Activated T-helper 1 cell treated with anti-CD3 and anti-CD28 coated beads, Interleukin-2, amount 50 U/mL, for 16 hours (primary cell): ENCODE data around the gene MYRF.

Experiments
- DNase-seq, 2 donors: peaks; one replicate each; pipeline ENCODE4 v3.0.0-alpha.2; 2020; ENCODE audit warnings: low read depth in 1 of 2, low spot score in 1 of 2

The MYRF gene

DNA sequence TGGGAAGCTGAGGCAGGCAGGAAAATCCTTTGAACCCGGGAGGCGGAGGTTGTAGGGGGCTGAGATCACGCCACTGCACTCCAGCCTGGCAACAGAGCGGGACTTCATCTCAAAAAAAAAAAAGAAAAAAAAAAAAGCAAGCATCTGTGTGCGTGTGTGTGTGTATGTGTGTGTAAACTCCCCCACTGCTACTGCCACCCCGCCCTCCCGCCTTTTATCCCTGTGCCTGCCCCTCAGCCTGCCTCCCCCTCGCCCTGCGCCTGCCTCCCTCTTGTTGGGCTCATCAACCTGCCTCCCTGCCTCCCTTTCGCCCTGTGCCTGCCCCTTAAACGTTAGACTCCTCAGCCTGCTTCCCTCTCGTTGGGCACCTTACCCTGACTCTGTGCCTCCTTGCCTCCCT is 22.0 kb downstream of the MYRF start:
- DNase-seq = no peak

DNA sequence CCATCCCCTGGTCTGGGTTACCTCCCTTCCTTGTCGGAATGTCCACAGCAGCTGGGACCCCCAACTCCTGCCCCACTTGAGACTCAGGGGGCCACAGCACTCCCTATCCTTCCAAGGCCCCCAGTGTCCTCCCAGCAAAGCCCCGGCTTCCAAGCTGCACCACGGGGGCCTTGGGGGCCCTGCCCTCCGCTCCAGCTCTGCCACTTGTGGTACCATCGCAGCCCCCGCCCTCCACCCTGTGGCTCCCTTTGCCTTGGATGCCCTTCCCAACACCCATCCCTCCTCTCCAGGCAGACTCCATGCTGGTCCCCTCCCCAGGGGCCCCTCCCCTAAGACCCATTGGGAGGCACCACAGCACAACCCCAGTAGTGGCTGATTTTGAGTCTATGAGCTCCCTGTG is 22.7 kb downstream of the MYRF start:
- no peak for DNase-seq

DNA sequence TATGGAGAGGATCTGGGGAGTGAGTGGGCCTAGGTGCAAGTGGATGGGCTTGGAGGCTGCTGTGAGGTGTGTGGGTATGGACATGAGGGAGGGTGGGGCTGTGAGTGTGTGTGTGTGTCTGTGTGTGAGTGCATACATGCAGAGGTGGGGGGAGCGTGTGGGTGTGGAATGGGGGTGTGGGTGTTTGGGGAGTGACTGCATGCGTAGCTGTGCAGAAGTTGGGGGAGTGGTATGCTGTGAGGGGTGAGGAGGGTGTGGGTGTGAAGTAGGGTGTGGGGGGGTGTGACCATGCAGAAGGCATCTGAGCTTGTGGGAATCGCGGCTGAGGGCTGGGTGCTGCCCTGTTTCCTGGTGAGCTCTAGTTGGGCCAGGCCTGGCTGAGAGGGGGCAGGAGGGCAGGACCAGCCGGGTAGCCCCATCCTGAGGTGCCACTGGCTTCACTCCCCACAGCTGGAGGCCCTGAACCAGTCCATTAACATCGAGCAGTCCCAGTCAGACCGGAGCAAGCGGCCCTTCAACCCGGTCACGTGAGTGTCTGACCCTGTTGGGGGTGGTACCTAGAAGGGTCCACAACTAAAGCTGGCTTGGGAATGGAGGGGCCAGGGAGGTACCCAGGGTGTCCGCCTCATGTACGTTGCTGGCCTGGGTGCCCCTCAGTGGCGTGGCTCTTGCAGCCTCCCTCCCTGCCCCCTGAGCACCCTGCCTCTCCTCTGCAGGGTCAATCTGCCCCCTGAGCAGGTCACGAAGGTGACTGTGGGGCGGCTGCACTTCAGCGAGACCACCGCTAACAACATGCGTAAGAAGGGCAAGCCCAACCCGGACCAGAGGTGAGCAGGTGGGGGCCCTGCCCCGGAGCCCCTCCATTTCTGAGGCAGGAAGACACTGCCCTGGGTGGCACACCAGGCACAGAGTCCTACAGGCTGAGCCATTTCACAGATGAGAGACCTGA is 23.4 kb downstream of the MYRF start:
- no peak for DNase-seq

DNA sequence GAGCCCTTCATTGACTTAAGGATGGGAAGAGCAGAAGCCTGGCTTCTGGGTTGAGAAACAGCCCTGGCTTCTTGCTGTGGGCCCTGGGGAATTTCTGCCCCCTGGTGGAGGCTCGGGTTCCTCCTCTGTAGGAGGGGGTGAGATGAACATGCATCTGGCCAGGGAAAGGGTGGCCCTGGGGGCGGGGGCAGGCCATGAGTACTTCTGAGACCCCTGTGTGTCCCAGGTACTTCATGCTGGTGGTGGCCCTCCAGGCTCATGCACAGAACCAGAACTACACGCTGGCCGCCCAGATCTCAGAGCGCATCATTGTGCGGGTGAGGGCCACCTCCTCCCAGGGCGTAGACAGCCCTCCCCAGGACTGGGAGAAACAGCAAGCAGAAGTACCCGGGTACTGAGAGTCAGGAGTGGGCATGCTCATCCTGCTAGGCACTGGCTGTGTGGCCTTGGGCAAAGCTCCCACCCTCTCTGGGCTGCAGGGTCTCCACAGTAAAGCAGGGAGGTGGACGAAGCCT is 24.2 kb downstream of the MYRF start:
- peak in 1 of 2 donors; percentile 34 for DNase-seq

DNA sequence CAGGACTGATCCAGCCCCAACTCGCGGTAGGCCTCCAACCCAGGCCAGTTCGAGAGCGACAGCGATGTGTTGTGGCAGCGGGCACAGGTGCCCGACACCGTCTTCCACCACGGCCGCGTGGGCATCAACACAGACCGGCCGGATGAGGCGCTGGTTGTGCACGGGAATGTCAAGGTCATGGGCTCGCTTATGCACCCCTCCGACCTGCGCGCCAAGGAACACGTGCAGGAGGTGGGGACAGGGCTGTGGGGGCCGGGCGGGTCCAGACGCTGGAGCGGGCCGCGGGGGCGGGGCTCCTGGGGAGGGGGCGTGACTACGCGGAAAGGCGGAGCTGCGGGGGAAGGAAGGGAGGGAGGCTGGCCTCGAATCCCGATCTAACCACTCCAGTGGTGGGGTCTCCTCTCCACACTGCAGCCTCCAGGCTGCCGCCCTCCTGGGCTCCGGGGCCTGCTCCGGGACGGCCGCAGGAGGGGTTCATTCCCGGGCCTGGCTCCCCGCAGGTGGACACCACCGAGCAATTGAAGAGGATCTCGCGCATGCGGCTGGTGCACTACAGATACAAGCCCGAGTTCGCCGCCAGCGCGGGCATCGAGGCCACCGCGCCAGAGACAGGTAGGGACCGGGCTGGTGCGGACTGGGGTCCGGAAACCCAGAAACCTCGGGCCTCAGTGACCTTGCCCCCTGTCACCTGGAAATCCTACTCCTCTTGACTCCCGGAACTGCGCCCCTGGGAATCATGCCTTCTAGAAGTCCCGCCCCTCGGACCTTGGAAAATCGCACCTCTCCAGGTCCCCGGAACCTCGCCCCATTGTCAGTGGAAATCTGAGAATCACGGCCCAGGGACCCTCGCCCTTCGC is 25.0 kb downstream of the MYRF start:
- peak; percentile 38 to 44 for DNase-seq

DNA sequence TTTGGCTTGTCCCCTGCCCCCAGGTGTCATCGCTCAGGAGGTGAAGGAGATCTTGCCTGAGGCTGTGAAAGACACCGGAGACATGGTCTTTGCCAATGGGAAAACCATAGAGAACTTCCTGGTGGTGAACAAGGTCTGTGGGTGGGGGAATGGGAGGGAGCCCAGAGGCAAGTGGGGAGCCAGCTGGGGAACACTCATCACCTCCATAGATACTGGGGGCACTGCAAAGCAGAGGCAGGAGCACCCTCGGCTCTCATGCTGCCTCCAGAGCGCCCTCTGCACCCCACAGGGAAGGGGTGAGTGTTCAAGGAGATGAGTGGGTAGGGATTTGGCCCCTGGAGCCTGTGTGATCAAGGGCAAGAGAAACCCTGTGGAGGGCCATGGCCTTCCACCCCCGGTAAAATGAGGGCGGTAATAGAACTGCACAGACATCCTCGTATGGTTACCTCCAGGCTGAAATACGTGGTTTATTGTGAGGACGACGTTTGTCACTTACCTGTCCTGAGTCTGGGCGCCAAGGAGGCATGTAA is 26.0 kb downstream of the MYRF start:
- no peak for DNase-seq

DNA sequence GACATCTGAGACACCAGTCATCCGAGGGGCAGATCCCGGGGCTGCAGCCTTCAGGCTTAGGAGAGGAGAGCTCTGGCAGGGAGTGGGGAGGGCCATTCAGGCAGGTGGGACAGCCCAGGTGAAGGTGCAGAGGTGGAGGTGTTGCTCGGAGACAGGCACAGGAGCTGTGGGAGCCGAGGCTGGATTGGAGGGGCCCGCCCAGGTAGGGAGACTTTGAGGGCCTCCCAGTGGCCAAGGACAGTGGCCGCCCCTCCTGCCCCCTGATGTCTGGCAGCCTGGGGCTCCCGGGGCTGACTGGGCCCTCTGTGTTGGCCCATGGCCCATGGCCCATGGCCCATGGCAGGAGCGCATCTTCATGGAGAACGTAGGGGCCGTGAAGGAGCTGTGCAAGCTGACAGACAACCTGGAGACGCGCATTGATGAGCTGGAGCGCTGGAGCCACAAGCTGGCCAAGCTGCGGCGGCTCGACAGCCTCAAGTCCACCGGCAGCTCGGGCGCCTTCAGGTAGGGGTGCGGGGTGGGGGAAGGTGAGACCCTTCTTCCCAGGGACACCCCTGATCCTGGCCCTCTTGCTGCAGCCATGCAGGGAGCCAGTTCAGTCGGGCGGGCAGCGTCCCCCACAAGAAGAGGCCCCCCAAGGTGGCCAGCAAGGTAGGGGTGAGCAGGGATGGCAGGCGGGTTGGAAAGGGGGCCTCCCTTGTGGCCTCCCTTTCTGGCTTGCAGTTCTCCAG is 26.6 kb downstream of the MYRF start:
- DNase-seq = no peak

DNA sequence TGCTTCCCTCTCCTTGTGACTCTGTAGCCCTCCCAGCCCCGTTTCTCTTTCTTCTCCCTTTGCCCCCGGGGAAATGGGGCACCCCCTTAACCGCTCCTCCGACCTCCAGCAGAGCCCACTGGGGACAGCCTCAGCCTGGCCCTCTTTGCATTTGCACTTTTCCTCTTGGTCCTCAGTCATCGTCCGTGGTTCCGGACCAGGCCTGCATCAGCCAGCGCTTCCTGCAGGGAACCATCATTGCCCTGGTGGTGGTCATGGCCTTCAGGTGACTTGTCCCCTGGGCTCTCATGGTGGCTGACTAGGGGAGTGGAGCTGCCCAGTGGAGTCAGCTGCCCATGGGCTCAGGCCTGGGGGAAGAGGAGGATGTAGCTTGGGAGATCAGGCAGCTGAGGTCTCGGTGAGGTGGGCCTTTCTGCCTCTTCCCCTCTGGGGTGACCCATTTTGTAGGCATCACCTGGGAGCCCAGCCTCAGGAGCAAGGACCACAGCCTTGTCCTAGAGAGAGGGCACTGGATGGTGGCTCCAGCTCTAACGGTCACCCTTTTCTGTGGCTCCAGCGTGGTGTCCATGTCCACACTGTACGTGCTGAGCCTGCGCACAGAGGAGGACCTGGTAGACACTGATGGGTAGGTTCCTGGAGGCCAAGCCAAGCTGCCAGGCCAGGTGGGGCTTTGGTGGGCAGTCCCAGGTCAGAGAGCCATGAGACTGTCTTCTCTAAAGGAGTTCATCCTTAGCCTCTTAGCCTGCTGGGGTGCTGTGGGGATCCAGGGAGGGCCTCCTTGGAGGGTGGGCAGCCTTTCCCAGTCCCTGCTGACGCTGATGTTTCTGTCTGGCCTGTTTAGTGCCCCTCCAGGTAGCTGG is 27.5 kb downstream of the MYRF start:
- DNase-seq = no peak

DNA sequence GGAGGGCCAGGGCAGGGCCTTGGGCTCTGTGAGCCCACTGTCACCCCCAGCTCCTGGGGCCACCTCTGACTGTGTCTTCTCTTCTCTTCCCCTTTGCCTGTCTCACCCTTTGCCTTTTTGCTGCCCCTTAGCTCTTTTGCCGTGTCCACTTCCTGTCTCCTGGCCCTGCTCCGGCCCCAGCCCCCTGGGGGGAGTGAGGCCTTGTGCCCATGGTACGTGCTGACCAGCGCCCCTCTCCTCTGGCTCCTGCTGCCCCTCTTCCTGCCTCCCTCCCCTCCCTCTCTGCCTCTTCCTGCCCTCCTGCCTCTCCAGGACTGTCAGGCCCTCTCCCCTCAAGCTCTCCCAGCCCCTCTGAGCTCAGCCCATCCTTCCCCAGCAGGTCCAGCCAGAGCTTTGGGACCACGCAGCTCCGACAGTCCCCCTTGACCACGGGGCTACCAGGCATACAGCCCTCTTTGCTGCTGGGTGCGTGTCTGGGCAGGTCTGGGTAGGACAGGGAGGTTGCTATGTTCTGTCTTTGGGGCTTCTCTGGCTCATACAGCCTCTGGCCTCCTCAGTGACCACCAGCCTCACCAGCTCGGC is 28.2 kb downstream of the MYRF start:
- no peak for DNase-seq

DNA sequence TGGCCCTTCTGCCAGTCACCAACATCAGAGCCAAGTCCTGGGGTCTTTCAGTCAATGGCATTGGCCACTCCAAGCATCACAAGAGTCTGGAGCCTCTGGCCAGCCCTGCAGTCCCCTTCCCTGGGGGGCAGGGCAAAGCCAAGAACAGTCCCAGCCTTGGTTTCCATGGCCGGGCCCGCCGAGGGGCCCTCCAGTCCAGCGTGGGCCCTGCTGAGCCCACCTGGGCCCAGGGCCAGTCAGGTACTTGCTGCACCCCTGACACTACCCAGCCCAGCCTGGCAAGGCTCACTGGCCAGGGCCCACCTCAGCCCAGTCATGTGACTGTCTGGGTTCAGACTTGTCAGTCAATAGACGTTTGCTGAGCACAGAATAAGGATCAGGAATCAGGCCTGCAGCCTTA is 29.1 kb downstream of the MYRF start:
- no peak for DNase-seq

DNA sequence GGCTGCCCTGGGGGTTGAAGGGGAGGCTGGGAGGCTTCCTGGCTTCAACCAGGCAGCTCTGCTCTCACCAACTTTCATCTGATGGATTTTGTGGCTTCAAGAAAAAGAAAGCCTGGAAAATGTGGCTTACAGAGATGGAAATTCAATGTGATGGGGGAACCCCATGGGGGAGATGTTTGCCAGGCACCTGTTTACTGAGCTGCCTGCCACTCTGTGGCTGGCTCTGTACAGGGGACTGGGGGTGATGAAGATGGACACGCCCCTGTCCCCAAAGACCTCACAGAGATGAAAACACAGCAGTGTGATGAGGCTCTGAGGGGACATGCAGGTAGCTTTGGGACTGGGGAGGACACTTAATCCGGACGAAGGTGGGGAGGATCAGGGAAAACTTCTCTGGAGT is 29.9 kb downstream of the MYRF start:
- DNase-seq = no peak

DNA sequence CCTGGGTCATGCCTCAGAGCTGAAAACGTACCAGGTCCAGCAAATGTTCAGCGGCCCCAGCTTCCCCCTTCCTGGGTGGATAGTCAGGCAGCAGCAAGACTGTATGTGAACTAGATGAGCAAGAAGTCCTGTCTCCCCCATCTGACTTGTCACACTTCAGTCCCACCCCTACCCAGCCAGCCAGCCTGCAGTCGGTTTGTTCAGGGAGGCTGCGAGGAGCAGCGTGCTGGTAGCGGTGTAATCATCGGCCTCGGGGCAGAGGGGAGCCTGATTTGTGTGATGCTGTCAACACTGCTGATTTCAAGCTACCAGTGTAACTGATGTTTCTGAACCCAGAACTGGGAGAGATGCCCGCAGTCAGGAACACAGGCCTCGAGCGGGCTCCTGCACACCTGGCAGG is 30.4 kb downstream of the MYRF start:
- no peak for DNase-seq

DNA sequence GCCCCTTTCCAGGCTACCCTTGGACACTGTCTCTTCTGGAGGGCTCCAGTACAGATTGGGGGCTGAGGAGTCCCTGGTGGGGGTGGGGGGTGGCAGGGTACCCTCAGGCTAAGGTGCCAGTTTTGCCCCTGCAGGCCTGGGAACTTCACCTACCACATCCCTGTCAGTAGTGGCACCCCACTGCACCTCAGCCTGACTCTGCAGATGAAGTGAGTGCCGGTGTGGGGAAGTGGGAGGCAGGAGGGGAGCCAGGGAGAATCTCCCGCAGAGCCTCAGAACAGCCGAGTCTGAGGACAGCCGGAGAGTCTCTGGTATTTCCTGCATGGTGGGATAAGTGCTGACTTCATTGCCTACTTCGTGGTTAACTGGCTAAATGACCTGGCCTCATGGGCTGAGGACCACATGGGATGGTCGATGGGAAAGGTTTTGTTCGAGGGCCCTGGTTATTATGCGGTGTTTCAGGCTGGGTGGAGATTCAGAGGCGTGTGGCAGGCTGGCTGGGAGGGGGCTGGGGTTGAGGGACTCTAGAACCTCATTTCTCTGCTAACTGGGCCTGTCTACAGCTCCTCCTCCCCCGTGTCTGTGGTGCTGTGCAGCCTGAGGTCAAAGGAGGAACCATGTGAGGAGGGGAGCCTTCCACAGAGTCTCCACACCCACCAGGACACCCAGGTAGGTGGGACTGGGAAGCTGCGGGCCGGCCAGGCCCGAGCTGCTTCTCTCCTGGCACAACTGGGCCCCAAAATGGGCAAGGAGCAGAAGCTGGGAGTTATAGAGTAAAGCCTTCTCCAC is 31.5 kb downstream of the MYRF start:
- DNase-seq = no peak

DNA sequence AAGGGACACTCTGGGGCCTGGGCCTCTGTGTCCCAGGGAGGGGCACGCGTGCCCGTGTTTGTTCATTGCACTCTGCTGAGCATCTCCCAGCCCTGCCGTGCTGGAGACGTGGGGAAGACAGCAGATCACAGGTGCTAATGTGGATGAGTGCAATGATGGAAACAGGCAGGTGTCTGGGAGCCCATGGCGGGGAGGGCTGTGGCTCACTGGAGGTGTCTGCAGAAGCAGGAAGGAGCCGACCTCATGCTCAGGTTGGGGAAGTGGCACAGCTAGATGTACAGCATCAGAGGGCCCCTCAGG is 32.0 kb downstream of the MYRF start:
- DNase-seq = no peak

DNA sequence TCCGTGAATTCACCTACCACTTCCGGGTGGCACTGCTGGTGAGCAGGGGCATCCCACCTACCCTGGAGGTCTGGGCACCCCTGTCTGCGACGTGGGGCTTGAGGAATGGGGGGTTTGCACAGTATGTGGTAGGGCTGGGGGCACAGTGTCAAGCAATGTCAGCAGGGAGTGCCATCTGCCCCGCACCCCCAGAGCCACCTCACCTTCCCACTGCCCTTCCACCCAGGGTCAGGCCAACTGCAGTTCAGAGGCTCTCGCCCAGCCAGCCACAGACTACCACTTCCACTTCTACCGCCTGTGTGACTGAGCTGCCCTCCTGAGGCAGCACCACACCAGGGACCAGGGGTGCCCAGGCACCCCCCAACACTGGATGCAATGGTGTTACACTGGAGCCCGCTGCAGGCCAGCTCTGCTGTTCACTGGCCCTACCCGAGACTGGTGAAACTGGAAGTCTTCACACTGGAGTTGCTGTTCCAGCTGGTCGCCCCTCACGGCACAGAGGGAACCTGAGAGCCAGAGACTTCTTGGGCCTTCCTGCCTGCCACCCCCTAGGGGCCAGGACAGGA is 33.5 kb downstream of the MYRF start:
- no peak for DNase-seq

DNA sequence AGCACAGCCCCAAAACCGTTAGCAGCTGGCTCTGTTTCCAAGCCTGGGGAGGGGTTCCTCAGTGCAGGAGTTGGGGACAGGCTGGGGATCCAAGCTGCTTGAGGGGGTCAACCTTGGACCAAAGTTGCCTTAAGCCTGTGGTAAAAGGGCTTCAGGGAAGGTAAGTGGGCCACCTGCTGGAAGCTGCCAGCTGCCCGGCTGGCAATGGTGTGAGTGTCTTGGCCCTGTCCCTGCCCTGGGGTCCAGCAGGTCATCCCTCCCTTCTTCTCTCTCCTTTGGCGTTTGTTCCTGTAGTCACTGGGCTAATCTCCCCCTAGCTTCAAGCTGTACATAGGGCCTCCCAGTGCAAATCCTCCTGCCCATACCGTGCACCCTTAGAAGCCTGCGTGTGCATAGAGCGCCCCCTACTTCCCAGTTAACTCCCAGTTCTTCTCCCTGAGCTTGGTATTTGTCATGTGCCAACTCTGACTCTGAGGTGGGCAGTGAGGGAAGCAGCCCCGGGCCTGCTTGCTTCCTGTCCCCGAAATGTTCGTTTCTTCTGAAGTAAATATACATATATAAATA is 35.6 kb downstream of the MYRF start:
- no peak for DNase-seq

DNA sequence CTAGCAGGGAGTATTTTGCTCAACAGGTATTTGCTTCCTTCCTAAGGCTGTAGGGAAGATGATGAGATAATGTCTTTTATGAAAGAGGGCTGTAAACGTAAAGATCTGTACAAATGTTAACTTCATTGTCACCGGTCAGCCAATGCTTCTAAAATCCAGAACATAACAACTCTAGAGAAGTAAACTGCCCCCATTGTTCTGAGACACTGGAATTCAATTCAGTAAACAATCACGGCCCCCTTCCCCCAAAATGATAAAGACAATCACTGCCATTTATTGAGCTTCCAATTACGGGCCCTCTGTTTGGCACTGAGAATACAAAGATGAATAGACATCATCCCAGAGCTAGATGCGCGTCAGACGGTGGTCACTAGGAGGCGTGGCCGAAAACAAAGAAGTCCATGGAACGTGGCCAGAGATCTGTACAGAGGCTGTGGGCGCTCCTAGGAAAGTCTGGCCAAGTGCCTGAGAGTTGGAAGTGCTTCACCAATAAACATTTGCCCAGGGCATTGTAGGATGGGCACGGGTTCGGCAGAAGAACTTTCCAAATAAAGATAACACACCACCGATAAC is 39.4 kb downstream of the MYRF start:
- no peak for DNase-seq
